ENCODE data around the gene TMX2.

The TMX2 gene

DNA sequence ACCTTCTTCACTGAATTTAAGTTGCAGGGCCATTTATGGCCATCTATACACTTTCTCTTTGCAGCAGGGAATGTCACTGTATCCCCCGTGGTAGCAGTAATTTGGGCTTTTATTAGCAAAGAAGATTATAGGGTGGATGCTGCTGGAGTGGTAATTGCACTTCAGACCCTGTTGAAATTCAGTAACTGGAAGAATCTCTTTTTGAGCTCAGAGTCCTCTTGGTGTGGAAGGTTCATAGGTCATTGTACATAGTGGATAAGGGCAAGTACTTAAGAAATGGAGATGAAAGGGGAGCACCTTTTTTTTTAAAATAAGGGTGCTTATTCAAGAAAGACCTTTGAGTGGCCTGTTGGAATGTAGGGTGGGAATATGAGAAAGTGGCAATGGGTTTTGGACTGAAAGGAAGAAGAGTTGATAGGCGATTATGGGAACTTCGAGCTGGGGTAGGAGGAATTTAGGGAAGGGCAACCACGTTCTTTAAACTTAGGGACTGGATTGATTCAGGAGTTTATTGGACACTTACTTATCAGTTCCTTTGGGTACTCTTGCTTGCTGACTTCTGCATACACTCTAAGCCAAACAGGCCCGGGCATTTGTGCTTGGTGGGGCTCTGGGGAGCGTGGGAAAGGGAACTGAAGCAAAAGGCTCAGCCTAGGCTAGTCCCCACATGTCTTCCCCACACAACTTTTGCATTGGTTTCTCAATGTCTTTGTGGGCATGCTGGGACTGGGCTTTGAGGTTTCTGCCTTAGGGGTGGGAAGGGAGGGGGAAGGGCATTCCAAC is 75.7 kb downstream of the TMX2 start:
- TF ChIP-seq, protein P1, sequence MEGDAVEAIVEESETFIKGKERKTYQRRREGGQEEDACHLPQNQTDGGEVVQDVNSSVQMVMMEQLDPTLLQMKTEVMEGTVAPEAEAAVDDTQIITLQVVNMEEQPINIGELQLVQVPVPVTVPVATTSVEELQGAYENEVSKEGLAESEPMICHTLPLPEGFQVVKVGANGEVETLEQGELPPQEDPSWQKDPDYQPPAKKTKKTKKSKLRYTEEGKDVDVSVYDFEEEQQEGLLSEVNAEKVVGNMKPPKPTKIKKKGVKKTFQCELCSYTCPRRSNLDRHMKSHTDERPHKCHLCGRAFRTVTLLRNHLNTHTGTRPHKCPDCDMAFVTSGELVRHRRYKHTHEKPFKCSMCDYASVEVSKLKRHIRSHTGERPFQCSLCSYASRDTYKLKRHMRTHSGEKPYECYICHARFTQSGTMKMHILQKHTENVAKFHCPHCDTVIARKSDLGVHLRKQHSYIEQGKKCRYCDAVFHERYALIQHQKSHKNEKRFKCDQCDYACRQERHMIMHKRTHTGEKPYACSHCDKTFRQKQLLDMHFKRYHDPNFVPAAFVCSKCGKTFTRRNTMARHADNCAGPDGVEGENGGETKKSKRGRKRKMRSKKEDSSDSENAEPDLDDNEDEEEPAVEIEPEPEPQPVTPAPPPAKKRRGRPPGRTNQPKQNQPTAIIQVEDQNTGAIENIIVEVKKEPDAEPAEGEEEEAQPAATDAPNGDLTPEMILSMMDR (IDR thresholded peaks at IDR 0.05): no peak
- DNase-seq: no peak
- Mint-ChIP-seq H3K4me3 (no peak overlapping the region), H3K27ac (no peak overlapping the region), H3K36me3 (ENCODE audit: low read depth) (peaks cover 53% of the 10 kb centered on the region), H3K4me1 (peaks cover 30% of the 10 kb centered on the region), H3K27me3 (ENCODE audit: low read depth, poor library complexity) (peaks cover 4% of the 10 kb centered on the region), H3K9me3 (no peaks in the 10 kb centered on the region)

DNA sequence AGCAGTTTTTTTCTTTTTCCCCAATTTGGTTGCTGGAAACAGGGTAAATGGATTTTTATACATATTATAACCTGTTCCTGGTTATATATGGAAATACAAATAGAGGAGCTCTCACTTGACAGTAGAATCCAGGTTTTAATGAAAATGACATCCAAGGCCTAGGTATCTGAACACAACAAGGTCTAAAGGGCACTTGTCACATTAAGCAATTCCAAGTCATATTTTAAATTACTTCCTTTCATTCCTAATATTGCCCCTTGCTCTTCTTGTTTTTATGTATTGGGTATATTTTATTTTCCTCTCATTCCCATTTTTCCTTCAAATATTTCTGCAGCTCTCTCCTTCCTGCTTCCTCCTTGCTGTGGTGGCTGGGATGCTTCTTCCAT is 76.3 kb downstream of the TMX2 start:
- TF ChIP-seq, protein P1 (IDR thresholded peaks at IDR 0.05): no peak
- H3K9me3 Mint-ChIP-seq: no peaks in the 10 kb centered on the region
- no peak overlapping the region for H3K4me3 Mint-ChIP-seq
- peaks cover 4% of the 10 kb centered on the region for H3K27me3 Mint-ChIP-seq (ENCODE audit: low read depth, poor library complexity)
- no peak overlapping the region for H3K27ac Mint-ChIP-seq
- no peak for DNase-seq
- peaks cover 30% of the 10 kb centered on the region for H3K4me1 Mint-ChIP-seq
- H3K36me3 Mint-ChIP-seq (ENCODE audit: low read depth): peaks cover 59% of the 10 kb centered on the region

Data from nephron progenitor cell (in vitro differentiated cells).